ENCODE results near the gene ADARB1.

ADARB1 gene

GRCh38 chr21:45215213-45215612 is 140.8 kb downstream of the ADARB1 start:
- no peak for DNase-seq

DNA sequence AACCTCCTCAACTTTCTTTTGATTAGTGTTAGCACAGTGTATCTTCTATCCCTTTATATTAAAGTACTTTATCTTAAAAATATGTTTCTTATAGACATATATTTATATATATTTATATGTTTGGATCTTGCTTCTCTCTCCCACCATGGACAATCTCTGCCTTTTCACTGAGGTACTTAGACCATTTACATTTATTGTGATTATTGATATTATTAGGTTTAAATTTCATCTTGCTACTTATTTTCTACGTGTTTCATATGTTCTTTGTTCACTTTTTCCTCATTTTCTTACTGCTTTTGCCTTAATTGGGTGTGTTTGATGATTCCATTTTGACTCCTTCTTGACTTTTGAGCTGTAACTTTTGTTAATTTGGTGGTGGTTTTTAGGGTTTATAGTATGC is 142.6 kb downstream of the ADARB1 start:
- no peak for DNase-seq

DNA sequence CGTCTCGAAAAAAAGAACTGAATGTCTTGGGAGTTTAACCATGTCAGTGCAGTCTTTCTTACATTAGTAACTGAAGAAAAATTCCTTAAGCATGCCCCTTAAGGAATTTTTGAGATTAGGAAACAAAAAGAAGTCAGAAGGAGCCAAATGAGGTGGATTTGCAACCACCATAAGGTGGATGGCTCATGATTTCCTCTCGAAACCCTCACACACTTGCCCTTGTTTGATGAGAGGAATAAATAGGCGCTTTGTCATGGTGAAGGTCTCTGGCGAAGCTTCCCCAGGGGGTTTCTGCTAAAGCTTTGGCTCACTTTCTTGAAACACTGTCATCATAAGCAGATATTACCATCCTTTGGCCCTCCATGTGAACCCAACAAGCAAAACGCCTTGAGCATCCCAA is 145.1 kb downstream of the ADARB1 start:
- no peak for DNase-seq

DNA sequence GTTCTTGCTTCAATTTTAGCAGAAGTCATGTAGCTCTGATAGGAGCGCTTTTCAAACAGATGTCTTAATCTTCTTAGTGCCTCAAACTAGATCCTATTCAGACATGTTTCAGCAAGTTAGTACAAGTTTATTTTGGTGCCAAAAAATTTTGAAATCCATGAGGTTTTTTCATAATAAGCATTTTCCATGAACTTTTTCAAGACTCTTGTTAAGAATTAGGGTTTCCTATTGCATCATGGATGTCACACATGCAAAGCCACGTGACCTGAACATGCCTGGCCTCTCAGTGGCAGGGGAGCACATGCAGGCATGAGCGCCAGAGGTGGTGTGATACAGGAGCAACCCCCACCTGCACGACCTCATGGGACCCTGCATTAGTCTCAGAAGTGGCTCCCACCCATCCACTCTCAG is 145.7 kb downstream of the ADARB1 start:
- DNase-seq, result no peak

GRCh38 chr21:45220714-45221490 is 146.5 kb downstream of the ADARB1 start:
- DNase-seq, result no peak

DNA sequence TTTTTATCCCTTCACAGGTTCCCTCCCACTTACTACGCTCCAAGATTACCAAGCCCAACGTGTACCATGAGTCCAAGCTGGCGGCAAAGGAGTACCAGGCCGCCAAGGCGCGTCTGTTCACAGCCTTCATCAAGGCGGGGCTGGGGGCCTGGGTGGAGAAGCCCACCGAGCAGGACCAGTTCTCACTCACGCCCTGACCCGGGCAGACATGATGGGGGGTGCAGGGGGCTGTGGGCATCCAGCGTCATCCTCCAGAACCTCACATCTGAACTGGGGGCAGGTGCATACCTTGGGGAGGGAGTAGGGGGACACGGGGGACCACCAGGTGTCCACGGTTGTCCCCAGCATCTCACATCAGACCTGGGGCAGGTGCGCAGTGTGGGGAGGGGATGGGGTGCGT is 147.6 kb downstream of the ADARB1 start:
- no peak for DNase-seq

DNA sequence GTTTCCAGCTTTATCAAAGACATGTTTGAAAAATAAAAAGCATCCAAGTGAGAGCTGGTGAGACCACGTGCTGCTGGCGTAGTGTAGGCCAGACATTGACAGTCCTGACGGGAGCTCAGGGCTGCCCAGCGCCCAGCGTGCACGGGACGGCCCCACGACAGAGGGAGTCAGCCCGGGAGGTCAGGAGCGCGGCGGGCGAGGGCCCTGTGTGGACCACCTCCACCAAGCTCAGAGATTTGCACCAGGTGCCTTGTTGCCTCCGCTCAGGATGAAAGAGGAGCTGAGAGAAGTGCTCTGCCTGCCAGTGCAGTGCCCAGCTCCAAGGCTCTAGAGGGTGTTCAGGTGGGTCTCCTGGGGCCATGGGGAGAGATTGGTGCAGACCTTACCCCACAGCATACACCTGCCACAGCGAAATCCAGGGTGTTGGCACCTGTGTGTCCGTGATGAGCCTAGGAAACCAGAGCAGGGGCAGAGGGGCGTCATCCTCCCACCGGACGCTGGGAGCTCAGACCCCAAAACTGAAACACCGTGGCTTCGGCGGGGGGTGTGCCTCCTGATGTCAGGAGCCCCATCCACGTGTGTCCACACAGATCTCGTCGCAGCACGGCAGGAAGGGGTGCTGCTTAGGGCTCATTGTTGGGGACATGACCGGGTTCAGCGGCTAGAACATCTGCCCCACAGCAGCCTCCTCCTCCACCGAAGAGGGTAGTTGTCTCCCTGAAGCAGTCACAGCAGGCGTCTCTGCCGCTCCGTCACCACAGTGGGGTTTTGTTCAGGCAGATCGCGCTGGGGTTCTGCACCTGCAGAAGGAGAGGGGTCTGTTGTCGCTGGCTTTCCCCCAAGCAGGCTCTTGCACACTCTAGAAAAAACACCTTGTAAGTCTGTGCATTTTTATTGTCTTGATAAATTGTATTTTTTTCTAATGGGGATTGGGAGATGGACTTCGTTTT is 149.1 kb downstream of the ADARB1 start:
- no peak for DNase-seq

- DNase-seq, result no peak
Observed at GRCh38 chr21:45224189-45224938, 150.0 kb downstream of the ADARB1 start.

DNA sequence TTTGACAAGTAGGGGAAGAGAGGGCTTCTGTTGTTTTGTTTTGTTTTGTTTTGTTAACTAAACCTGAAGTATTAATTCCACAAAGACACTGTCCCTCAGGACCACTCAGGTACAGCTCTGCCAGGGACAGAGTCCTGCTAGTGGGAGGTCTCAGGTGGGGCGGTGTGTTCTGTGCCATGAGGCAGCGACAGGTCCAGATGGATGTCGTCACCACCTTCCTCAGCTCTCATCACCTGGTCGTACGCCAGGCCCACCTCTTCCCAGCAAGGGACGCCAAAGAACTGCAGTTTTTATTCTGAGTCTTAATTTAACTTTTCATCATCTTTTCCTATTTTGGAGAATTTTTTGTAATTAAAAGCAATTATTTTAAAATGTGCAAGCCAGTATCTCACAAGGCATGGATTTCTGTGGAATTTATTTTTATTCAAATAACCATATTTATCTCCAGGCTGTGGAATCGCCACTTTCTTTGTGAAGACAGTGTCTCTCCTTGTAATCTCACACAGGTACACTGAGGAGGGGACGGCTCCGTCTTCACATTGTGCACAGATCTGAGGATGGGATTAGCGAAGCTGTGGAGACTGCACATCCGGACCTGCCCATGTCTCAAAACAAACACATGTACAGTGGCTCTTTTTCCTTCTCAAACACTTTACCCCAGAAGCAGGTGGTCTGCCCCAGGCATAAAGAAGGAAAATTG is 150.8 kb downstream of the ADARB1 start:
- no peak for DNase-seq

DNA sequence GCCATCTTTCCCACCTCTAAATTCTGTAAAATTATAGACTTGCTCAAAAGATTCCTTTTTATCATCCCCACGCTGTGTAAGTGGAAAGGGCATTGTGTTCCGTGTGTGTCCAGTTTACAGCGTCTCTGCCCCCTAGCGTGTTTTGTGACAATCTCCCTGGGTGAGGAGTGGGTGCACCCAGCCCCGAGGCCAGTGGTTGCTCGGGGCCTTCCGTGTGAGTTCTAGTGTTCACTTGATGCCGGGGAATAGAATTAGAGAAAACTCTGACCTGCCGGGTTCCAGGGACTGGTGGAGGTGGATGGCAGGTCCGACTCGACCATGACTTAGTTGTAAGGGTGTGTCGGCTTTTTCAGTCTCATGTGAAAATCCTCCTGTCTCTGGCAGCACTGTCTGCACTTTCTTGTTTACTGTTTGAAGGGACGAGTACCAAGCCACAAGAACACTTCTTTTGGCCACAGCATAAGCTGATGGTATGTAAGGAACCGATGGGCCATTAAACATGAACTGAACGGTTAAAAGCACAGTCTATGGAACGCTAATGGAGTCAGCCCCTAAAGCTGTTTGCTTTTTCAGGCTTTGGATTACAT is 151.5 kb downstream of the ADARB1 start:
- DNase-seq, result no peak

- DNase-seq, result no peak
Observed at GRCh38 chr21:45226540-45227326, 152.4 kb downstream of the ADARB1 start.

DNA sequence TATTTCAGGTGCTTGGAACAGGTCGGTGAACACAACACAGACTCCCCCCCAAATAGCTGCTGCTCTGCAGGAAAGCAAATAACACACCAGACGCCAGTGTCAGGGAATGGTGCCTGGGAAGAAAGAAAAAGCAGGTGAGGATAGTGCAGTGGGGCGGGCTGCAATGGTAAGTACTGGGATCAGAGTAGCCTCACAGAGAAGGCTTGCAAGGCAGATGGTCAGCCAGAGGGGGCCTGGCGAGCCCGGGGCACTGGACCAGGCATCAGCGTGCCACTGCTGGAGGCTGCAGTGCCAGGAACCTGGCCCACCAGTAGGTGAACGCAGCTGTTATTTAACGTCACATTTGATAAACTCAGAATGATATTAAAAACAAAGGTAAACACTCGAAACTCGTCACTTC is 153.4 kb downstream of the ADARB1 start:
- no peak for DNase-seq

DNA sequence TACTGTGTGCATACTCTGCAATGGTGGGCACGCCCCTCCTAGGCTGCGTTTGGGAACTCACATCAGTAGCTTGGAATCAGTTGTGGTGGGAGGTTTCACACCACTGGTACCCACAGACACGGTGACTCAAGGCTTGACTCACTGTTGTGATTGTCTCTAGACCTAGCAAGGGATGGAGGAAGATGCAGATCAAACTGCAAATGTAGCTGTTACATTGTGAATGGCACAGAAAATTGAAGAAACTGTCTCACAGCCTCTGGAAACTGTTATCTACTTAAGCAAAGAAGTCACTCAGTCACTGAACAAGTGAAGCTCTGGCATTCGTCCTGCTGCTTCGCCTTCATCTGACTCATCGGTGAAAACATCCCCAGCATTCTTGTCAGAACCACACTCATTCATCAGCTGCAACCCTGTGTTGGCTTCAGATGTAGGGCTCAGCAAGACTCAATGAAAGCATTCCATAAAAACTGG is 153.8 kb downstream of the ADARB1 start:
- no peak for DNase-seq

DNA sequence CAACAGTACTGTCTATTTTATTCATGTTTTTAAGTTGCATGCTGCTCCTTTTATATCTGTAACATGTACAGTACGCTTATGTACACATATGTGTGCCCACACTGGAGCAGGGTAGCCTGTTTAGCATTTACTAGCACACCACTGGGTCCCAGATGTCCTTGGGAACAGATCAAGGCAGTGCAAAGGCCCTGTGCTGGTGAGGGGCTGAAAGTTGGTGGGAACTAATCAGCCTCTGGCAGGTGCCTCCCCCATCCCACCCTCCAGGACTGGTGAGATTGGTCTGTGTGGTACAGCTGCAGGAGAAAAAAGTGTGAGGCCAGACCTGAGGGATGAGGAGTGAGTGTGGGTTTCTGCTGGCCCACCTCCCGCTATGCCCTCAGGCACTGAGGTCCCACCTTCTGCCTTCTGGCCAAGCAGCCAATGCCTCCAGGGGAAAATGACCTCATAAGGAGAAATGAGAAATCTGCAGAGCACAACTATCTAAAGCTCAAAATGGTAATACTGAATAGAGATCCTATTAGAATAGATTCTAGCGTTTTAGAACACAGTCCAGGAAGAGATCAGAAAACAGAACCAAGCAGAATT is 154.4 kb downstream of the ADARB1 start:
- no peak for DNase-seq

GRCh38 chr21:45231705-45232104 is 157.3 kb downstream of the ADARB1 start:
- DNase-seq, result no peak

DNA sequence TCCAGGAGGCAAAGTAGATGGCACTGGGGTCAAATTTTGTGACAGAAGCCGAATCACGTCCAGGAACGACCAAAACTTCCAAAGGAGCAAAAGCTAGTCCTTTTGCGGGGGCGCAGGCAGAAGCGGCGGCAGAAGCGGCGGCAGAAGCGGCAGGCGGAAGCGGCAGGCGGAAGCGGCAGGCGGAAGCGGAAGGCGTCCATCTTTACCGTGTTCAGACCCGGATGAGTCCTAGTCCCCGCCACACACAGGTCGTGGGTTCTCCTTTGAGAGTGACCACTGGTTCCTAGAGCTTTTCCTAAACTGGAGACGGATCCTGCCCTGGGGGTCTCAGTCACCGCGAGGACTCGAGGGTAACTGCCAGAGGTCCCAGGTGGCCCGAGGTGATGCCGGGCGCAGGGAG is 159.7 kb downstream of the ADARB1 start:
- DNase-seq, result no peak

GRCh38 chr21:45234965-45235364 is 160.6 kb downstream of the ADARB1 start:
- no peak for DNase-seq

DNA sequence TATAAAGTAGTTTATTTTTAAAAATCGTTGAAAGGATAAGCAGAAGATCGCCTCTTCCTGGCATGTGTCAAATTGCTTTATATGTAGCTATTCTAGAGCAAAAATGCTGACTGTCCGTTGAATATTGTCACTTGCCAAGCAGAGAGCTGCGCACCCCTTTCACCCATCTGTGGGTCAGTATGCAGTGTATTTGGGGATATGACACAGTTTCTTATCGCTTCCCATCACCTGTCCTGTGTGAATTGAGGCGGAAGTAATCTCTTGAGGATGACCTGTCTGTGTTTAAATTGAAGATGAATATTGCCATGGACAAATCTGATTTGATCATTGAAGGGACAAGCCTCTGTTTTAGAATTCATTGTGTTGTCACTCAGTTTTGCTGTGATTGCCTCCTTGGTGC is 161.1 kb downstream of the ADARB1 start:
- DNase-seq, result no peak

DNA sequence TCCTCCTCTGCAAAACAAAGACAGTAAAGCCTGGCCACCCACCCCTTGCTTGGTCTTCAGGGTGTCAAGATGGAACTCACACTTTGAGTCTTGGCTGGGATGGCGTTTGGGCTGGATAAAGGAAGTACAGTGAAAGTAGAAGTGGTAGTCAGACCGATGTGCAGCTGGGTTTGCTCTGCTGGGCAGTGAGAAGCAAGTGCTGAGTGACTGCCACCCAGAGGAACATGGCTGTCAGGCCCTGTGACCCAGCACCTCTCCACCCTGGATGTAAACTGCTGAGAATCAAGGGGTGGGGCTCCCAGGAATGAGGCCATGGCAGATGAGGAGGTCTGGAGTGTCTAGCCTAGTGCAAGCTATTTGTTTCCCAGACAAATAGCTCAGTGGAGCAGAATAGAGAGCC is 162.1 kb downstream of the ADARB1 start:
- no peak for DNase-seq

GRCh38 chr21:45237401-45237800 is 163.0 kb downstream of the ADARB1 start:
- DNase-seq, result no peak

GRCh38 chr21:45241357-45241756 is 167.0 kb downstream of the ADARB1 start:
- no peak for DNase-seq
